Activated naive CD4-positive, alpha-beta T cell treated with anti-CD3 and anti-CD28 coated beads, Interleukin-2, amount 50 U/mL, for 16 hours (primary cell): ENCODE measurements around the gene STYXL2.
A peak's percentile ranks its signal among the peaks of the same experiment; 100 is the strongest.

Experiments used
- DNase-seq: peaks from one replicate; pipeline ENCODE4 v3.0.0-alpha.2; 2020

Gene STYXL2

DNA sequence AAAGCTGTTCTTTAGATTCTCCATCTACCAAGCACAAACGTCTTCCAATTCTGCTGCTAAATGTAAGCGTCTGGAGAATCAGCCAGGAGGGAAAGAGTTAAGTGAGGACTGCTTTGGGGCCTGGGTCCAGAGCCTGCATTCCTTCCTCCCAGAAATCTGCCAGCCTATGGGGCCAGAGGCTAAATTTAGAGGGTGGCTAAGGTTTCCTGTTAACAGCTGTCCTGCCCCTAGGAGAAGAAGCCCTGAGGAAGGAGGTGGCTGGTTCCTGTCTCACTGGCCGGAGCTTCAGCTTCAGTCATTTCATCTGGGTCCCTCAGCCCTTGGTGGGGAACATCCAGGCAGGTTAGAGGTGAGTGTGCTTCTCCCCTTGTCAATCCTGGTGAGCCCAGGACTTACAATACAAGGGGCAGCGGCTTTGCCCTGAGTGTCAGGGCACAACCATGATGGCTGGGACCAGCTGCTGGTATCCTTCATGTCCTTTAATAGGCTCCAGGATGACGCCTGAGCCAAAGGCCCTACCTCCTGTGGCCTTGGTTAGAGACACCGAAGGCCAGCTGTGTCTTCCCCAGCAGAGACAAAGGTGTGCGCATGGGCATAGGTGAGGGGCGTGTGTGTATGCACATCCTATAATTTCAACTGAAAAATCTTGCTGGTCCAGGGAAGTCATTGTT is at the start of gene STYXL2:
TSS of gene STYXL2 (plus strand) at position 230 of the 671 bp plus-strand sequence. CDS start 775 bp downstream, outside the sequence.
- no peak for DNase-seq

DNA sequence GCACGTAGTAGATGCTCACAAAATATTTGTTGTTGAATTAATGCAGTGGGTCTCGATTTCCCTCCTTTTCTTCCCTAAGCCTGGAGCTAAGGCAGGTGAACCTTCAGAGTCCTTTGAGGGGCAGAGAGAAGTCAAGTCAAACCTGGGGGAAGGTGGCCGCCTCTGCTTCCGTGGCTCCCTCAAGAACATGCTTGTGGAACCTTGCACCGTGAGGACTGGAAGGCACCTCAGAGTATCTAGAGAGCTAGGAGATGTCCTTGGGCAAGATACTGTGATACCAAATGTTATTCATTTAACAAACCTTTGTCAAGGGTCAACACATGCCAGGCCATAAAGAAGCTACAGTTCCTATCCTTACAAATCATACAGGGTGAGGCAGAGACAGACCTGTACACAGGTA is 42.0 kb upstream of the STYXL2 start:
- DNase-seq = no peak

DNA sequence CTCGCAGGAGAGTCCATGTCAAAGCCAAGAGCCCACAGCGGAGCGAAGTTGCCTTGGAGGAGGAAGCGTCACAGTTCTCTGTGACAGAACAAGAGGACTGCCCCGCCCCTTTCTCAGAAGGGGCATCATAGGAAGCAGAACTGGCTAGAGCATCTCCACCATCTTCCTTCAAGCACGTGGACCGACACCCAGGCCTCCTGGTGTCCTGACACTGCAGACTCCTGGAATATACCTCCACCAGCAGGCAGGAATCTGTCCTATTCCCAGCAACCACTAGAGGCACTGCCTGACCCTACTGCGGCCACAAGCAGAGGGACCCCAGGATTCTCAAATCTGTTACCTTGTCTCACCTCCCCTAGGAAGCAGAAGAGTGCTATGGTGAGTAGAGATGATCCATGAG is 41.5 kb upstream of the STYXL2 start:
- no peak for DNase-seq

DNA sequence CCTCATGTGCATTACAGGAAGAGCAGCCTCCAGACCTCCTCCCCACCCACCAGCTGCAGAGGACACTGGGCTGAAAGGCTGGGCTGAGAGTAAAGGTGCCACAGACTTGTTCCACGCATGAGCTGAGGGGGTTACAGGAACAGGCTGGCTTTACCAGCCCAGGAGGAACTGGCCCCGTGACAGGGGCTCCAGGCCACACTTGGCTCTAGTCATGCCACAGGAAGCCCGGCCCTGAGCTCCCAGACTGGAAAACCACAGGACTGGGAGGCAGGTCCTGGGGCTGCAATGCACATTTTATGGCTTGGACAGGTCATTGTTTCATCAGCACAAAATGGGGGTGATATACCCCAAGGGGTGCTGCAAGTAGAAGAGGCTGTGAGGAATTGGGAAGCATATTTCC is 39.3 kb upstream of the STYXL2 start:
- DNase-seq = no peak

DNA sequence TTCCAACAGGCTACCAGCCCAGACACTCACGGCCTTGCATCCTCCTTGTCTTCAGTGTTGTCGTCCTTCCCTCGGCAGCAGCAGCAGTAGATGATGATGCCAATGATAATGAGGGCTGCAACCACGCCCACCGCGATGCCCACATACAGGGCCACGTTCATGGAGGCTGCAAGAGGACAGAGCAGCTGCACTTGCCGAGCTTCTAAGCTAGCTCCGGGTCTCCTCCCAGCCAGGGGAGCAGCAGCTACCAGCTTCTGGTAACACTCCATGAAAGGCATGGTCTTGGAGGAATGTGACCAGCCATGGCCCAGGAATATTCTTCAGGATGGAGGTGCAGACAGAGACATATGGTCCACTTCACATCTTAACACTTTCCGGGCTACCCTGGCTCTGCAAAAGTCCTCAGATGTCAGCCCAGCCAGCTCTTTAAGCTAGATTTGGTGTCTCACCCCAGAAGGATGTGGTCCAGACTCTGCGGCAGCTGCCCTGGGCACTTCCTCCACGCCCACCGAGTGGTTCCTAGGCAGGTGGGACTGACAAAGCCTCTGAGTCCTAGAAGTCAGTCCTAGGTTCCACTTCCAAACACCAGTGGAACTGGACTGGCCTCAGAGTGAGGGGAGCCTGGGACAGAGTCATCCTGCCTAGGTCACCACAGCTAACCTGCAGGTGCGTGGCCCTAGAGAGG is 38.8 kb upstream of the STYXL2 start:
- DNase-seq = no peak

DNA sequence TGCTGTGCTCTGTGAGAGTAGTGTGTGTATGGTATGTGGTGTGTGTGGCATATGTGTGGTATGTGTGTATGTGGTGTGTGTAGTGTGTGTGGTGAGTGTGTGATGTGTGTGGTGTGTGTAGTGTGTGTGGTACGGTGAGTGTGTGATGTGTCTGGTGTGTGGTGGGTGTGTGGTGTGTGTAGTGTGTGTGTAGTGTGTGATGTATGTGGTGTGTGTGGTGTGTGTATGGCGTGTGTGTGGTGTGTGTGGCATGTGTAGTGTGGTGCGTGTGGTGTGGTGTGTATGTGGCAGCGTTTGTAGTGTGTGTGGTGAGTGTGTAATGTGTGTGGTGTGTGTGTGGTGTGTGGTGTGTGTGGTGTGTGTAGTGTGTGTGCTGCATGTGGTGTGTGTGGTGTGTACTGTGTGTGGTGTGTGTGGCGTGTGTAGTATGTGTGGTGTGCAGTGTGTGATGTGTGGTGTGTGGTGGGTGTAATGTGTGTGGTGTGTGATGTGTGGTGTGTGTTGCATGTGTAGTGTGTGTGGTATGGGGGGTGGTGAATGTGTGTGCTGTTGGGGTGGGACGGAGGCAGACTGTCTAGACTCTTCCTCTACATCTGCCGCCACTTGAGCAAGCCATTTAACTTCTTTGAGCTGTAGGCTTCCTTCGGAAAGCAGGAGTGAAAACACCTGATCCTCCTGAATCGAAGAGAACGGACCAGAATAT is 37.2 kb upstream of the STYXL2 start:
- no peak for DNase-seq

DNA sequence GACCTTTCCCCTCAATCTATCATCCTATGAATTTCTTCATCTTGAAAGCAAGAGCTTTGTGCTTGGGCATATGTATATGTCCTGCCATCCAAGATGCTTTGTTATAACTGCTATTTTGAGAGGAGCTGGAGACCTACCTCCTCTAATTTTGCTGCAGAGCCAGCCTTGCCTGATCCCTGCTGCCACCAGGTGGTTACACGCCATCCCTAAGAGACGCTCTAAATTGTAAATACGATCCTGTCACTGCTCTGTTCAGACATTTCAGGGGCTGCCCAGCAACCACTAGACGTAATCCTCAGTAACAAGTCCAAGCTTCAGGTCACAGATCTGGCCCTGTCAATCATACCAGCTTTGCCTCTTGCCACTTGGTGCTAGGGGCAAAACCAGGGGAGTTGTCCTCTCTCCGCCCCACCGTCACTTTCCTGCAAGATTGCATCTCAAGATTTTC is 36.6 kb upstream of the STYXL2 start:
- no peak for DNase-seq

DNA sequence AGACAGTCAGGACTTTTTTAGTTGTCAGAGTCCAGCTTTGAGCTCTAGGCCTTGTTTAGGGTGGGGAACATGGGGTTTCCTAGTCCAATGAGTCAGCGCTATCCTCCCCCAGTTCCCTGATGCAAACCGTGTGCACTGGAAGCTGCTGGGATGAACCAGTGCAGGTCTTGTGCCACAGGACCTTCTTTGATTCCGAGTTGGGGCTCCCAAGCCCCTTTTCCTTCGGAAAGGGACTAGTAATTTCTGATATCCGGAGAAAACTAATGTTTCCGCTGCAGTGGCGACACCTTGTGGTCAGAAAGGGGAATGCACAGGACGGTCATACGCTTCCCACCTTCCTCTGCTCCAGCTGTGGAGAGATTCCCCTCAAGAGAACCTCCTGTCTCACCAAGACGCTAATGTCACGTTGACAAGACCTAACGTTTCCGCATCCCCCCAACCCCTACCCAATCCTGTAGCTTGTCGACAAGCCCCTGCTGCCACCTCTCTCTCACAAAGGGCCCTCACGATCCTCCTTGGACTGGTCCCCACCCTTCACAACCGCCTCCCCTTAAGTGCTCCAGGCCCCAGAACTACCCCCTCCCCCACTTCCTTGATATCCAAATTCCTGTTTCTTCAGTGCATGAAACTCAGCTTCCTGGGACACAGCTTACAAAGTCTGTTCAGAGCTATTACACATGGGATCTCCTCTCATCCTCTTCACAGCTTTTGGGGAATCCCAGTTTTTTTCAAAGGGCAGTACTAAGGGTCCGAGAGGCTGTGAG is 34.6 kb upstream of the STYXL2 start:
- DNase-seq = peak; percentile 70

DNA sequence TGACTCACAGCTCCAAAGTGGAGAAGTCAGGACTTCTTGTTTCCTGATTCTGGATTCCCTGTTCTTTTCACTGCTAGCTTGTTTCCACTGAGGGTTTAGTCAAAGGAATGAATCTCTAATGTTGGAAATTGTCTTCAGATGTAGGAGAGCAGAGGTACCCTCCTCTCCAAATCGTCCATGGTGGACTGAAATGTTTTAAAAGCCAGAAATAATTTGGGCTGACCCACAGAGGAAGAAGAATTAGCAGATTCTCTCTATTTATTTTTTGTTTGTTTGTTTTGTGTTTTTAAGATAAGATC is 34.1 kb upstream of the STYXL2 start:
- DNase-seq = no peak

DNA sequence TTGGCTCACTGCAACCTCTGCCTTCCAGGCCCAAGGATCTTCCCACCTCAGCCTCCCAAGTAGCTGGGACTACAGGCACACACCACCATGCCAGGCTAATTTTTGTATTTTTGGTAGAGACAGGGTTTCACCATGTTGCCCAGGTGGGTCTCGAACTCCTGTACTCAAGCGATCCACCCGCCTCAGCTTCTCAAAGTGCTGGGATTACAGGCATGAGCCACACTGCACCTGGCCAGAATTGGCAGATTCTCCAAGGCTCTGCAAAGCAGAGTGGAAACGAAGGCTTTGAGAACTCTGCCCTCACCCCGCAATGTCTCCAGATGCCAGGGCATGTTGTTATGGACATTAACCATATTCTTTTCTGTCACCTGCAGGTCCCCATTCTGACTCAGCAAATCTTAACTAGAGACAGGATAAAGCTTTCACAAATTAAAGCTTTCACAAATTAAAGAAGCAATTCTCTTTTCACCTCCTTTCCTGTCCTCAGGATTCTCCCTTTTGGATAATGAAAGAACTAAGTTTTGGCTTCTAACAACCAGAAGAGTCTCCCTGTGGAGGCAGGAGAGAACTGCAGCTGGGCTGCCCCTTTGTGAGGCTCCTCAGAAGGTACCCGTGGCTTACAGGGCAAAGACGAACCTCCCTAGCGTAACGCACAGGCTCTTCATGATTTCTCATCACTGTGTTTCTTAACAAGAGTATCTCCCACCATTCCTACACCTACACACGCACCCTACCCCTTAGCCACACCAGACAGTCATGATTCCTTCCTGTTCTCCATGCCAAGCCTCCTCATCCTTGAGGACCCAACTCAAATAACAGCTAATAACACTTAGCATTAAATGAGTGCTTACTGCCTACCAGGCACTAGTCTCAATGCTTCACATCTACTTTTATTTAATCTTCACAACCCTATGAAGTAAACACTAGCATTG is 33.5 kb upstream of the STYXL2 start:
- DNase-seq = no peak

DNA sequence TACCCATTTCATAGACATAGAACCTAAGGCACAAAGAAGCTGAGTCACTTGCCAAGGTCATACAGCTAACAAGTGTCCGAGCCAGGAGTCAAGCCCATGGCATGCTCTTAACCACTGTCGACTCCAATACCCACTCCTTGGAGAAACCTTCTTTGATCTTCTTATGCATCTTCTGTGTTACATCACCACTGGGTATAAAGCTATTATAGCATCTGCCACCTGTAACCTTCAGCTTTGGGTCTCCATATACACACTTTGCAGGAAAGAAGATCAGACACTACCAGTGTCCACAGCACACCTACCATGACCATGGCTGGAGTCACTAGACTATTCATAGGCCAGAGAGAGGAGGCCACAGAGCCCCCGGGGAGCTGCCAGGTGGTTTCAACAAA is 32.8 kb upstream of the STYXL2 start:
- DNase-seq = no peak

DNA sequence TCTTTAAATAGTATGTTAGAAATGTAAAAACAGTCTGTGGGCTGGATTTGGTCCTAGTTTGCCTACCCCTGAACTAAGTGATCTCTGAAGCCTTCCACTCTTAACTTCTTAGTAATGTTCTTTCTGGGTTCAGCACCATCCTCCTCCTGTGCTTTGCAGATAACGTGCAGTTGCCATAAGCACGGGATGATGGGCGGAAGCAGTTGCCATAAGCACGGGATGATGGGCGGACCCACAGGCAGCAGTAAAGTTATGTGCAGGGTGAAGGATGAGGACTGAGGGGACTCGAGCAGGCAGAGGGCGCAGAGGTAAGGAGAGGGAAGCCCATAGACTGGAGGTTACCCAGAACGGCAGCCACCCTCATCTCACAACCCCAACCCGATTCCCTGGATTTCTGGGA is 29.3 kb upstream of the STYXL2 start:
- DNase-seq = no peak

DNA sequence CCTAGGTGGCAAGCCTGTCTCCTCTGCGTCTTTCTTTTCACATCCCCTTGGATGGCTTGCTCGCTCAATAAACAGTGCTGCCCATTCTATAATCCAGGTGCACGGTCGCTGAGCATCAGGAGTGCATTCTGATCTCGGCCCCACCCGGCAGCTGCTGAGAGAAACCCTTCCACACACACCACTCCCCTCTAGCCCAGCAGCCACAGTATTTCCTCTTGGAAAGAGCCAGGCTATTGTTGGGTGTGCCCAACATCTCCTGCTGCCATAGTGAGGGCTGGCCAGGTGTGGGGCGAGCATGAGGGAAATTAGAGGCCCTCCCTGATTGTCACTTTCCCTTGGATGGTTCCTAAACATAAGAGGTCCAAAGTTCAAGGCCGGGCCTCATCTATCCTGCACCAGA is 28.4 kb upstream of the STYXL2 start:
- DNase-seq = no peak

DNA sequence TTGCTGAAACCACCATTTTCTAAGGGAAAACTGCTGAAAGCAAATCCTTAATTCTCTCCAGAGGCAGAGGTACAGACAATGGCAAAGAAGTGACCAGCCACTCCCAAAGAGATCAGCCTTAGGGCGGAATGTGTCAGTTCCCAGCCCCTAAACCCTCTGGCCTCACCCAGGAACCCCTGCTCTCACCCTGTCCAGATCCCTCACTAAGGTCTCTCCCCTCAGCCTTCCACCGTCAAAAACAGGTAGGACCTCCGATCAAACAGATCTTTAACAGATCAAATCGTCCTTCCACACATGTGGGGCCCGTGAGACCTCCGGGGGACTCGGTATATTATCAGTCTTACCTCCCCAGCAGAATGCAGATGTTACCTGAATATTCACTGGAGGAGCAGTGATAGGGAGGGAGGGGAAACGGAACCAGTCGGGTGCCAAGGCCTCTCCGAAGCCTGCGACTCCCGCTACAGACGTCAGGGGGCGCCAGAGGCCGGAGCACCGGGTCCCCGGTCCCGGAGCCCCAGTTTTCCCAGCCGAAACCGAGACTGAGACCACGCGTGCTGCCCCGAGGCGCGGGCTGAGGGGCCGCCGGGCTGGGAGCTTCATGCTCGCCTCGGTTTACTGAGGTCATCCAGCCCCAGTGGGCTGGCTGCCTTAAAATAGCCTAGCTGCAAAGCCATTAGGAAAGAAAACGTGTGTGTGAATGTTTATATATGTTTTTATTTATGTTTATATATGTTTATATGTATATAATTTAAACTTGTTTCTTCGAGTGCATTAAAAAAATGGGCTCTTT is 27.3 kb upstream of the STYXL2 start:
- DNase-seq = peak; percentile 78

DNA sequence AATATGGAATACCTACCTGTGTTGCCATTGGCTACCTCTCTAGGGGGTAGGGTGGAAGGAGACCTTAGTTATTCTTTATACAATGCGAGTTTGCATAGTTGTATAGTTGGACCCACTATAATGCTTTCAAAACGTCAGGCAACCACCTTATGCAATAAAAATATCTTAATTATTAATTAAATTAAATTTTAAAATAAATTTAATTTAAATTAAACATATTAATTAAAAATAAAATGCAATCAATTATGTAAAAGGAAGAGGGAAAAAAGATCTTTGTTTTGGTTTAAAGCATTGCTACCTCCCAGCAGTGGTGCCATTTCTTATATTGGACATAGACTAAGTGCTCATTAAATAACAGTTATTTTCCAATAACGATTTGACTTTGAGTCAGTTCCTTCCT is 26.0 kb upstream of the STYXL2 start:
- no peak for DNase-seq

DNA sequence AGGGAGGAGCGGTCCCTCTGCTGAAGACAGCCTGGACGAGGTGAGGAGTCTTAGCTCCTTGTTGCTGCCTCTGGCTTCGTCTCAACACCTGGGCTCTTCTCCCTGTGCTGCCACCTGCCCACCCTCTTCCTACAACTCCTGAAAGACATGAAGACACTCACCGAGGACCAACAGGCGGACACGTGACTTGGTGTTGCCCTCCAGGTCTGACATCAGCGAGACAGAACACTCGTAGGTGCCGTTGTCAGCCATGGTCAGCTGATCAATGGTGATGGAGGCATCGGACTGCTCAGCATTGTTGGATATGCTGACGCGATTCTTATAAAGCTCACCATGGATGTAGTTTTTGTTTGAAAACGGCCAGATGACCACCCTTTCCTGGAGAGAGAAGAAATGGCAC is 25.1 kb upstream of the STYXL2 start:
- no peak for DNase-seq

DNA sequence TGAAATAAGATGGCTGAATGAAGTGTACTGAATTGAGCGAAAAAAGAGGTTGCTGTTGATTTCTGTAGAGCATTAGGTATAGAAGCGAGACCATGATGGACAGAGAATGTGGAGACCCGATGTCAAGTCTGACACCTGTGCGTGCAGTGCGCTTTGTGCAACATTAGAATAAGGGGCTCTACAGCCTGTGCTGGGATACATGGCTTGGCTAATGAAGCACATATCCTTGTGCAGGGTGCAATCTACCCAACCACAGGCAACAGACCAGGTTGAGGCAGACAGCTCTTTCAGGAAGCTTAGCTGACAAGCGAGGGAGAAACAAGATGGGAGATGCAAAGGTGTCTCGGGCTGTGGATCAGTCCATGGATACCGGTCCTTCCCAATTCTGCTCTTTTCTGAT is 22.6 kb upstream of the STYXL2 start:
- no peak for DNase-seq

DNA sequence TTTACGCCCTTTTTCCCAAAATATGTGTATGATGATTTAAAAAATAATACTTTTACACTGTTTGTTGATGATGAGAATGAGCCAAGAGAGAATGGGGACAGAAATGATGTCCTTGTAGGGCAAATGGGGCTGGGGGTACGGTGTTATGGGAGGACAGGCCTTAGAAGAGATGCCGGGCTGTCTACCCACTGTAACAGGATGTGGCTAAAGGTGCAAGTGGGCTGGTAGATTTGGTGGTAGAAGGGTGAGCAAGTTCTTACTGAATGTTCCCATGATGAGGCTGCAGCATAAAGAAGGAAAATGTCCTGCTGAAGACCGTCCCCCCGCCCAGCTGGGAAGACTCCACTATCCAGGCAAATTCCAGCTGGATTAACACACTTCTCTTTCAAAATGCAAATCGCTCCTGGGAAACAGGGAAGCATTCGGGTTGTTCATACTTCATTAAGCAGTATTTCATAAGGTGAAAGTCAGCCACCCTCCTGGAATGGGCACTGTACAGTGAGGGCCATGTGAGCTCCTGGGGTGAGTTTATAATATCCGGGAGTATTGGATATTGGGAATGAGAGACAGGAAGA is 17.7 kb upstream of the STYXL2 start:
- no peak for DNase-seq

DNA sequence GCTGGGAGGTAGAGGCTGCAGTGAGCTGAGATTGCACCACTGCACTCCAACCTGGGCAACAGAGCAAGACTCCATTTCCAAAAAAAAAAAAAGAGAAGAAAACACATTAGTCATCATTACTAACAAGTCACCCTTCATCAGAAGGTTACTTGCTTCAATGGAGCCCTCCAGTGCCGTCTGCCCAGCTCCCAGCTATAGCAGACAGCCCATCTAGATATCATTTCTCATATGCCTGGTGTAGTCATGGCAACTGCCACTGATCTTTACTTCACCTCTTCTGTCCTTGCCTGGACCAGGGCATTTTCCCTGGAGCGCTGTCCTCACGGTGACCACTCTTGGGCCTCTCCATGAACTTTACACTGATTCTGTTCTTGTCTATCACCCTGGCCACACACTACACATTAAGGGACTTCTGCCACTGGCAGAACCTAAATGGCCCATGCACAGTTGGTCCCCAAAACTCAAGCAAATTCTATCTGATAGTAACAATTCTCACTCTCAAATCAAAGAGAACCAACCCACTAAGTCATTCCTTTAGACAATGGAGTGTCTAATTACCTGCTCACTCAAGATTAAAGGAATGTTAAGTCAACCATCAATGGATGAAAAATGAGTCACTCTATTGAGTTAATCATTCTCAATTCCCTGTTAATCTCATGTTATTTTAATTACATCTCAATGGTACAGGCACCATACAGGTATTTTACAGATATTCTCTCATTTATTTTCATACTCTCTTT is 16.6 kb upstream of the STYXL2 start:
- no peak for DNase-seq

DNA sequence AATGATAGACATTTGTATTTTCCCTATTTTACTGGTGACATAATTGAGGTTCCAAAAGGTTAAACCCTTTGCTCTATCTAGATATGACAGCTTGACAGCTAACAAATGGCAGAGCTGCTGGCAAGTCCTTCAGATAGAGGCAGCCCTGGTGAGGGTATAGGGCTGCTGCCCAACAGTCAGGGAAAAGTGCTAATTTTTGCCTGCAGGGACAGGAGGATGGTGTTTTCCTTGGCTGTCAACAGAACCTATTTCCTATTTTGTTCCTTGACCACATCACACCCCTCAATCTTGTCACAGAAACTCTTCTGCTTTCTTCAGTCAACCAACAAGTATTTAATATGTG is 16.0 kb upstream of the STYXL2 start:
- no peak for DNase-seq
